ENCODE results near the gene BATF2.
"Not testable (repeated sequence)": the region's sequence is repeated elsewhere in the genome, so short reads cannot be mapped to it uniquely, and the experiment has no call there.

Gene BATF2

DNA sequence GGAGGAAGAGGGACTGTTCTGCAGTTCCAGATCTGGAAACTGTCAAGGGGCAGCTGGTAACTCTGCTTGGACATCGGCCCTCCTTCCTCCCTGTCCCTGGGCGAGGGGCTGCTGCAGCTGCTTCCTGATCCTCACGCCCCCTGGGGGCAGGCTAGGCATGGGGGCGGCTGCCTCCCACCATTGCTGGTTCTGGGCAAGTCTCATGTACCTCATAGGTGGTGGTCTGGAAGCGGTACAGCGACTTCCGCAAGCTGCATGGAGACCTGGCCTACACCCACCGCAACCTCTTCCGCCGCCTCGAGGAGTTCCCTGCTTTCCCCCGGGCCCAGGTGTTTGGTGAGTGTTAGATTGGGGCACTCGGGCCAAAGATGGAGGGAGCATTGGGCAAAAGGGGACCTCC lies 35.4 kb upstream of the BATF2 start:
- peaks cover 33% of the 10 kb centered on the region for H3K36me3 ChIP-seq (ENCODE audit: control insufficient read depth, insufficient read depth, low read length)
- no peak overlapping the region for H3K4me3 ChIP-seq (ENCODE audit: extremely low read depth, insufficient read depth, low read length, poor library complexity, severe bottlenecking)
- no peaks in the 10 kb centered on the region for H3K4me1 ChIP-seq (ENCODE audit: control insufficient read depth, insufficient read depth, low read length, poor library complexity, severe bottlenecking)
- H3K9me3 ChIP-seq (ENCODE audit: control insufficient read depth, low read length) = no peaks in the 10 kb centered on the region
- WGBS, 2 experiments (ENCODE audit: insufficient coverage in 2 of 2) = 85% methylated on average over 12 to 13 of the region's 13 CpGs
- no peak overlapping the region for H3K27ac ChIP-seq (ENCODE audit: low read depth, low read length, severe bottlenecking)

DNA sequence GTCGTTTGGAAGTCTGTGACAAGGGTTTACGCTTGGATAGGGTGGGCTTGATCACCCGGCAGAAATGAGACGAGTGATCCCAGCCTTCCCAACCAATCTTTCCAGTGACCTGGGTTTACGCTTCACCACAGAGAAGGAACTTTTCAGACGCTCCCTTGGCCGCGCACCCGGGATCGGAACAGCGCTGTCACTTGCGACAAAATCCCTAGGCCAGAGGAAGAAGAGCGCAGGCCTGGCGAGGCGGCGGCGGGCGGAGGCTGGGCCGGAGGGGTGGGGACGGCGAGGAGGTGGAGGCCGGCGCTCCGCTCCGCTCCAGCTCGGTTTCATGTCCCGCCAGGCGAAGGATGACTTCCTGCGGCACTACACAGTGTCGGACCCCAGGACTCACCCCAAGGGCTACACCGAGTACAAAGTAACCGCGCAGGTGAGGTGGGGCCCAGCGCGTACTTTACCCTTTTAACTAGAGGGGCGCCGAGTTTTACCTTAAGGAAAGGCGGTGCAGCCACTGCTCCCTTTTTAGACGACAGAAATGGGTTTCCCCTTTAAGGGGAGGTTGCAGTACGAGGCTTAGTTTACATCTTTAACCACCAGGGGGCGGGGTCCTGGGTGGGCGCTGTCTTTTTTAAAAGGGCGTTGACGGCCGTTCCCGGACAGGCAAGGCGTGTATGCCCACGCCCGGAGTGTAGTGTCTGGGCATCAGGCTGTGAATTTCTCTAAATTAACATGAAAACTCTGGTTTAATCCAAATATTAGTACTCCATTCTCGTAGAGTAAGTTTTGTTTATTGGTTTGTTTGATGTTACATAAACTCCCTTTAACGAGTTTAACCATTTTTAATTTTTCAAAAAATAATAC lies 30.7 kb upstream of the BATF2 start, which contains the start of gene SNX15:
TSS of gene SNX15 (plus strand) at position 227 of the 855 bp plus-strand sequence. CDS start at position 326, 99 bp downstream.
- Histone ChIP-seq H3K4me3 (ENCODE audit: extremely low read depth, insufficient read depth, low read length, poor library complexity, severe bottlenecking) (peak within 1 kb of the TSS; percentile 65), H3K27ac (ENCODE audit: low read depth, low read length, severe bottlenecking) (peak within 1 kb of the TSS; percentile 82), H3K9me3 (ENCODE audit: control insufficient read depth, low read length) (no peaks in the 10 kb centered on the region), H3K4me1 (ENCODE audit: control insufficient read depth, insufficient read depth, low read length, poor library complexity, severe bottlenecking) (peaks cover 4% of the 10 kb centered on the region), H3K36me3 (ENCODE audit: control insufficient read depth, insufficient read depth, low read length) (peaks cover 7% of the 10 kb centered on the region)
- 0 to 1% methylated on average over 37 of the region's 51 CpGs for WGBS, 2 experiments (ENCODE audit: insufficient coverage in 2 of 2)

DNA sequence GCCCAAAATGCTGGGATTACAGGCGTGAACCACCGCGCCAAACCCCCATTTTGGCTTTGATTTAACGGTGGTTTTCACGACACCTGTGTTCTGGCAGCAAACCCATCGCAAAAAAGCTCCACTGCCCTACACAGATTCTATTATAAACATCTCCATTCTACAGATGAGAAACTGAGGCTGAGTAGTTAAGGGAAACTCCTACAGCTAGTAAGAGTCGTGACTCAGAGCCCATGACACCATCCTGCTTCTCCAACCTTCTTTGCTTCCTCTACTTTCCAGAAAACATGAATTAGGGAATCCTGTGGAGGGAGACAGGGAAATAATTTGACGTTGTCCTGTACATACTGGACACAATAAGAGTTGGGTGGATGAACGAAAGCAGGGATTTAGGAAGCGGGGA lies 30.0 kb upstream of the BATF2 start:
- WGBS, 2 experiments (ENCODE audit: insufficient coverage in 2 of 2) = 71 to 83% methylated on average over 5 to 9 of the region's 10 CpGs
- Histone ChIP-seq H3K27ac (ENCODE audit: low read depth, low read length, severe bottlenecking) (peak overlapping the region; percentile 82), H3K9me3 (ENCODE audit: control insufficient read depth, low read length) (no peaks in the 10 kb centered on the region), H3K36me3 (ENCODE audit: control insufficient read depth, insufficient read depth, low read length) (peaks cover 5% of the 10 kb centered on the region), H3K4me1 (ENCODE audit: control insufficient read depth, insufficient read depth, low read length, poor library complexity, severe bottlenecking) (peaks cover 4% of the 10 kb centered on the region), H3K4me3 (ENCODE audit: extremely low read depth, insufficient read depth, low read length, poor library complexity, severe bottlenecking) (peak overlapping the region; percentile 65)

DNA sequence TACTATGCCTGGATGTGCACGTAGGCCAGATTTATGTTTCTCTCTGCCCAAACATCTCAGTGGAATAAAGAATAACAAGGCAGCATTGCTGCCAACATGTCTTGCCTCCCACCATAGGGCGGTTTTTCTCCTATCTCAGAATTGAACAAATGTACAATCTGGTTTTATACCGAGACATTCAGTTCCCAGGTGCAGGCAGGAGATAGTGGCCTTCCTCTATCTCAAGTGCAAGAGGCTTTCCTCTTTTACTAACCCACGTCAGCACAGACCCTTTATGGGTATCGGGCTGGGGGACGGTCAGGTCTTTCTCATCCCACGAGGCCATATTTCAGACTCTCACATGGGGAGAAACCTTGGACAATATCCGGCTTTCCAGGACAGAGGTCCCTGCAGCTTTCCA lies 26.7 kb upstream of the BATF2 start:
- not testable (repeated sequence) for H3K9me3 ChIP-seq (ENCODE audit: control insufficient read depth, low read length); H3K4me1 ChIP-seq (ENCODE audit: control insufficient read depth, insufficient read depth, low read length, poor library complexity, severe bottlenecking); H3K27ac ChIP-seq (ENCODE audit: low read depth, low read length, severe bottlenecking); H3K4me3 ChIP-seq (ENCODE audit: extremely low read depth, insufficient read depth, low read length, poor library complexity, severe bottlenecking)
- H3K36me3 ChIP-seq (ENCODE audit: control insufficient read depth, insufficient read depth, low read length) = peaks cover 18% of the 10 kb centered on the region
- 94 to 97% methylated on average over 5 to 8 of the region's 8 CpGs for WGBS, 2 experiments (ENCODE audit: insufficient coverage in 2 of 2)

DNA sequence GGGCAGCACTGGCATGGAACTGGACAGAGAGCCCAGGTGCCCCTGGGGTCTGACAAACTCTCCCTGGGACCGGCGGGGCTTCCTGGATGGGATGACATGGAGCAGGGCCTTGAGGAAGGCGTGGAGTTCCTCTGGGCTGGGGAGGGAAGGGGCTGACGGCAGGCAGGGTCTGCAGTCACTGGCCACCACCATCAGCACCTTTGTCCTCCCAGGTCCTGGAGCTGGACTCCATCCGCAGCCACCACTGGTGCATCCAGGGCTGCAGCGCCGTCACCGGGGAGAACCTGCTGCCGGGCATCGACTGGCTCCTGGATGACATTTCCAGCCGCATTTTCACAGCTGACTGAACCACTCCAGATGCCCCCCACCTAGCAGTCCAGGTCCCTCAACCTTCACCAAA lies 24.7 kb upstream of the BATF2 start:
- Histone ChIP-seq H3K4me3 (ENCODE audit: extremely low read depth, insufficient read depth, low read length, poor library complexity, severe bottlenecking) (no peak overlapping the region), H3K9me3 (ENCODE audit: control insufficient read depth, low read length) (no peaks in the 10 kb centered on the region), H3K36me3 (ENCODE audit: control insufficient read depth, insufficient read depth, low read length) (peaks cover 34% of the 10 kb centered on the region), H3K27ac (ENCODE audit: low read depth, low read length, severe bottlenecking) (no peak overlapping the region), H3K4me1 (ENCODE audit: control insufficient read depth, insufficient read depth, low read length, poor library complexity, severe bottlenecking) (no peaks in the 10 kb centered on the region)
- WGBS, 2 experiments (ENCODE audit: insufficient coverage in 2 of 2) = 96 to 98% methylated on average over 7 to 9 of the region's 11 CpGs

DNA sequence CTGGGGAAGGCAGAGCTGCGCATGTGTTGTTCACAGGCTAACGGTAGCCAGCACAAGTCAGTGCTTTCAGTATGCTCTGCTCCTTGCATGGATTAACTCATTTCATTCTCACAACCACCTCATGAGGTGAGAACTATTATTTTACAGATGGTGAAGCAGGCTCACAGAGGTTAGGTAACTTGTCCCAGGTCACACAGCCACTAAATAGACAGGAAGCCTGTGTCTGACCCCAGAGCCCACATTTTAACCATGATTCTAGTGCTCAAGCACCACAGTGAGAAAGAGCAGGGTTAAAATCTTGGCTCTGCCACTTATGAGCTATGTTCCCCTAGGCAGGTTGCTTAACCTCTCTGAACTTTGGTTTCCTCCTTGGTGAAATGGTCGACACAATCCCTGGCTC lies 24.2 kb upstream of the BATF2 start:
- Histone ChIP-seq H3K4me3 (ENCODE audit: extremely low read depth, insufficient read depth, low read length, poor library complexity, severe bottlenecking) (no peak overlapping the region), H3K36me3 (ENCODE audit: control insufficient read depth, insufficient read depth, low read length) (peaks cover 37% of the 10 kb centered on the region), H3K9me3 (ENCODE audit: control insufficient read depth, low read length) (no peaks in the 10 kb centered on the region), H3K27ac (ENCODE audit: low read depth, low read length, severe bottlenecking) (no peak overlapping the region), H3K4me1 (ENCODE audit: control insufficient read depth, insufficient read depth, low read length, poor library complexity, severe bottlenecking) (no peaks in the 10 kb centered on the region)
- 100% methylated on average over 1 to 2 of the region's 3 CpGs for WGBS, 2 experiments (ENCODE audit: insufficient coverage in 2 of 2)

DNA sequence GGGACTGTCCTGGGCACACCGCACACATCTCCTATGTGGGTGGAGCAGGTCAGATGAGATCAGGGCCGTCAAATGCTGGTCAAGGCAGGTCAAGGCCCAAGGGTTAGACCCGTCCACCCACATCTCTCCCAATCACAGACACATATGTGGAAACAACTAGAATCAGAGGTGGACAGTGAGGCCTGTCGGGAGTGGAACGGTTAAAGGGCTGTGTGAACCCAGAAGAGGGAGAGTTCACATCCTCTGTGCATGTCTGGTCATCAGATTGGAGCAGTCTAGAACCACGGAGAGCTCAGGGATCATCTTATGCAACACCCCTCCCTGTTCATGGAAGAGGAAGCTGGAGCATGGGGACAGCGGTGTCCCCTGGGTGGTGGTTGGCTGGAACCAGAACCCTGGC lies 23.1 kb upstream of the BATF2 start:
- 92 to 94% methylated on average over 3 to 4 of the region's 7 CpGs for WGBS, 2 experiments (ENCODE audit: insufficient coverage in 2 of 2)
- Histone ChIP-seq H3K4me3 (ENCODE audit: extremely low read depth, insufficient read depth, low read length, poor library complexity, severe bottlenecking) (no peak overlapping the region), H3K9me3 (ENCODE audit: control insufficient read depth, low read length) (no peaks in the 10 kb centered on the region), H3K36me3 (ENCODE audit: control insufficient read depth, insufficient read depth, low read length) (peaks cover 37% of the 10 kb centered on the region), H3K4me1 (ENCODE audit: control insufficient read depth, insufficient read depth, low read length, poor library complexity, severe bottlenecking) (no peaks in the 10 kb centered on the region), H3K27ac (ENCODE audit: low read depth, low read length, severe bottlenecking) (no peak overlapping the region)

DNA sequence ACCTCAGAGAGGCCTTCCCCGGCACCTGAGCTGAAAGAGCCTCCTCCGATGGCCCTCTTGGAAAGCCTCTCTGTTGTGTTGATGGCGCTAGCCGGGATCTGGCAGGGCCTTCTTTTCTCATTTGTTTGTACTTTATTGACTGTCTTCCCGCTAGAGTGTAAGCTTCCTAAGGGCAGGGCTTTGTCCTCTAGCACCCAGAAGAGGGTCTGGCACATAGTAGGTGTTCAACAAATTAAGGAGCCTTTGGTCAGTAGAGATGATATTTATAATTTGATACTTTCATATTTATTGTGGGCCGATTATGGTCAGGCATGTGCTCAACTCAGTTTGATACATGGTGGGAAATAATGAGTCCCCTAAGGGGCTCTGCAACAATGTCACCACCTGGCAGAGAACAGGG lies 21.2 kb upstream of the BATF2 start:
- WGBS, 2 experiments (ENCODE audit: insufficient coverage in 2 of 2) = 97 to 98% methylated on average over 6 of the region's 6 CpGs

DNA sequence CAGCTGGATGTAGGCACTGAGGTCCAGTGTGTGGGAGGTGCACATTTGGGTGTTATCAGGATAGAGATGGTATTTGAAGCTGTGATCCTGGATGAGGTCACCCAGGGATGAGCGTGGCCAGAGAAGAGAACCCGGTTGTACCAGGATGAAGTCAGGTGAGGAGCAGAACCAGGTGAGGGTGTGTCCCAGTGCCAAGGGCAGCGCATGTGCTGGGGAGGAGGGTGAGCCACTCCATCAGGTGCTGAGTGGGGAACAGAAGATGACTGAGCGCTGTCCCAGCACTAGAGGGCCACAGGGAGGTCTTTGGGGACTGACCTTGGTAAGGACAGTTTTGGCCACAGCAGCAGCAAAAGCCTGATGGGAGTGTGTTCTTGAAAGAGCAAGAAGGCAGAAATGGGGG lies 19.9 kb upstream of the BATF2 start:
- 98 to 100% methylated on average over 4 of the region's 4 CpGs for WGBS, 2 experiments (ENCODE audit: insufficient coverage in 2 of 2)
- Histone ChIP-seq H3K9me3 (ENCODE audit: control insufficient read depth, low read length) (no peaks in the 10 kb centered on the region), H3K4me3 (ENCODE audit: extremely low read depth, insufficient read depth, low read length, poor library complexity, severe bottlenecking) (no peak overlapping the region)

More for the DNA sequence above, 21.2 kb upstream of the BATF2 start:
- Histone ChIP-seq H3K27ac (ENCODE audit: low read depth, low read length, severe bottlenecking) (no peak overlapping the region), H3K4me1 (ENCODE audit: control insufficient read depth, insufficient read depth, low read length, poor library complexity, severe bottlenecking) (no peaks in the 10 kb centered on the region), H3K4me3 (ENCODE audit: extremely low read depth, insufficient read depth, low read length, poor library complexity, severe bottlenecking) (no peak overlapping the region), H3K36me3 (ENCODE audit: control insufficient read depth, insufficient read depth, low read length) (peaks cover 37% of the 10 kb centered on the region), H3K9me3 (ENCODE audit: control insufficient read depth, low read length) (no peaks in the 10 kb centered on the region)

DNA sequence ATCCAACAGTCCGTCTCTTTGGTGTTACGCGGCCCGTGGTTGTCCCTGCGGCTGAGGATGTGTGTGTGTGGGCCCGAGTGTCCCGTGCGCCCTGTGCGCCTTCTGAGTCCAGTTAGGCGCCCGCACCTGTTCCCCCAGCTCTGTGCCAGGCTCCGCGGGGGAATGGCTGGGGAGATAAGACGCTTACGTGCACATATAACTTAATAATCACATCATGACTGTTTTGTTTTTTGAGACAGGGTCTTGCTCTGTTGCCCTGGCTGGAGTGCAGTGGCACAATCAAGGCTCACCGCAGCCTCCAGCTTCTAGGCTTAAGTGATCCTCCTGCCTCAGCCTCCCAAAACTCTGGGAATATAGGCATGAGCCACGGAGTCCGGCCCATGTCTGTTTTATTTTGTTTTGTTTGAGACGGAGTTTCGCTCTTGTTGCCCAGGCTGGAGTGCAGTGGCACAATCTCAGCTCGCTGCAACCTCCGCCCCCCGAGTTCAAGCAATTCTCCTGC lies 18.0 kb upstream of the BATF2 start:
- WGBS, 2 experiments (ENCODE audit: insufficient coverage in 2 of 2) = 44 to 91% methylated on average over 6 to 14 of the region's 23 CpGs
- Histone ChIP-seq H3K4me3 (ENCODE audit: extremely low read depth, insufficient read depth, low read length, poor library complexity, severe bottlenecking) (peak overlapping the region; percentile 71), H3K36me3 (ENCODE audit: control insufficient read depth, insufficient read depth, low read length) (peaks cover 26% of the 10 kb centered on the region), H3K27ac (ENCODE audit: low read depth, low read length, severe bottlenecking) (peak overlapping the region; percentile 98), H3K9me3 (ENCODE audit: control insufficient read depth, low read length) (no peaks in the 10 kb centered on the region), H3K4me1 (ENCODE audit: control insufficient read depth, insufficient read depth, low read length, poor library complexity, severe bottlenecking) (no peaks in the 10 kb centered on the region)

More for the DNA sequence above, 19.9 kb upstream of the BATF2 start:
- peaks cover 33% of the 10 kb centered on the region for H3K36me3 ChIP-seq (ENCODE audit: control insufficient read depth, insufficient read depth, low read length)
- no peaks in the 10 kb centered on the region for H3K4me1 ChIP-seq (ENCODE audit: control insufficient read depth, insufficient read depth, low read length, poor library complexity, severe bottlenecking)
- no peak overlapping the region for H3K27ac ChIP-seq (ENCODE audit: low read depth, low read length, severe bottlenecking)
